ENCODE results near the gene CORIN.
A peak's percentile ranks its signal among the peaks of the same experiment; 100 is the strongest.

CORIN gene

GRCh38 chr4:47837908-47838294 lies at the start of gene CORIN:
Gene CORIN, minus strand, starts transcription at chr4:47838067. Its CDS starts 118 bp downstream, at chr4:47837949.
- DNase-seq = no peak

GRCh38 chr4:47882228-47882627 lies 44.4 kb upstream of the CORIN start:
- DNase-seq = no peak

GRCh38 chr4:47879458-47879857 lies 41.6 kb upstream of the CORIN start:
- DNase-seq = no peak

- no peak for DNase-seq
These were observed 39.1 kb upstream of the CORIN start for GRCh38 chr4:47876784-47877546.

GRCh38 chr4:47876310-47876709 lies 38.4 kb upstream of the CORIN start:
- no peak for DNase-seq

GRCh38 chr4:47873877-47874541 lies 36.1 kb upstream of the CORIN start:
- no peak for DNase-seq

GRCh38 chr4:47863486-47863885 lies 25.6 kb upstream of the CORIN start:
- DNase-seq = no peak

- DNase-seq = no peak
These were observed 24.4 kb upstream of the CORIN start for GRCh38 chr4:47862297-47862696.

- no peak for DNase-seq
These were observed 22.4 kb upstream of the CORIN start for GRCh38 chr4:47860305-47860704.

- DNase-seq = no peak
These were observed 20.1 kb upstream of the CORIN start for GRCh38 chr4:47858006-47858405.

- DNase-seq = no peak
These were observed 18.8 kb upstream of the CORIN start for GRCh38 chr4:47856713-47857112.

GRCh38 chr4:47855350-47855749 lies 17.5 kb upstream of the CORIN start:
- DNase-seq = no peak

GRCh38 chr4:47852136-47852535 lies 14.3 kb upstream of the CORIN start:
- no peak for DNase-seq

- DNase-seq = no peak
These were observed 11.6 kb upstream of the CORIN start for GRCh38 chr4:47849466-47849865.

- DNase-seq = no peak
These were observed 10.2 kb upstream of the CORIN start for GRCh38 chr4:47848041-47848440.

GRCh38 chr4:47842985-47843384 lies 5.1 kb upstream of the CORIN start:
- no peak for DNase-seq

- no peak for DNase-seq
These were observed 2.4 kb upstream of the CORIN start for GRCh38 chr4:47840291-47840690.

- no peak for DNase-seq
These were observed 1.4 kb upstream of the CORIN start for GRCh38 chr4:47839259-47839658.

GRCh38 chr4:47838445-47838844 lies 578 bp upstream of the CORIN start:
- DNase-seq = no peak

GRCh38 chr4:47837094-47837907 lies 566 bp downstream of the CORIN start:
- DNase-seq = no peak

- peak; percentile 59 for DNase-seq
These were observed 1.2 kb downstream of the CORIN start for GRCh38 chr4:47836641-47837093.

- no peak for DNase-seq
These were observed 2.4 kb downstream of the CORIN start for GRCh38 chr4:47835494-47835893.

GRCh38 chr4:47831026-47831679 lies 6.7 kb downstream of the CORIN start:
- no peak for DNase-seq
